Measurements from ENCODE around the gene IFI16.

- TF ChIP-seq ELF4 (IDR thresholded peaks at IDR 0.05), result no peak
- no peak for TF ChIP-seq ARNT (IDR thresholded peaks at IDR 0.05)
Observed at GRCh38 chr1:159010391-159010790, 684 bp downstream of the IFI16 start.

Measured in HEK293T (cell line).